Fibroblast of lung (primary cell): ENCODE data around the gene APOE.

Experiments used
- EZH2 ChIP-seq: IDR thresholded peaks from 2 replicates; pipeline ENCODE4 v1.5.1; 2012; ENCODE audit warnings: low read length, control low read depth, mild to moderate bottlenecking; ENCODE audit errors: missing control alignments
- TF ChIP-seq, protein P1 (sequence below), 2 donors: IDR thresholded peaks in 1 of 2; conservative IDR thresholded peaks in 1 of 2; 1 replicate in 1 of 2; 2 replicates in 1 of 2; pipeline ENCODE4 v1.5.1; 2011 to 2012; ENCODE audit warnings: low read length in 2 of 2, control low read depth in 1 of 2, inconsistent platforms in 1 of 2, low read depth in 1 of 2, mild to moderate bottlenecking in 1 of 2

DNA sequence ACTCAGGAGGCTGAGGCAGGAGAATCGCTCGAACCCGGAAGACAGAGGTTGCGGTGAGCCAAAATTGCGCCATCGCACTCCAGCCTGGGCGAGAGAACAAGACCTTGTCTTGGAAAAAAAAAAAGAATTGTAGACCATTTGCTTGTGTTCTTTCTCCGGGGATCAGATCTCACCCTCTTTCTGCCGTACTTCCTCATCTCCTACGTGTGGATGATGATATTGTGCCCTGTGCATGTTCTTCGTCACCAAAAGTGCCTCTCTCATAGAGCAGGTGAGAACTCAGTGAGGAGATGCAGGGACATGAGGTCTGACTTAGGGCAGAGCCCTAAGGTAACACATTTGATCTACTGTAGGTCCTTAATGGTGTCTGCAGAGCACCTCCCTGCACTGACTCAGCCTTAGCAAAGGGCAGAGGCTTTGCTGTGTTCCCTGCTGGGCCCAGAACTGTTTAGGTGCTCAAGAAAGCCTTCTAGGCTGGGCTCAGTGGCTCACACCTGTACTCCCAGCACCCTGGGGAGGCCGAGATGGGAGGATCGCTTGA lies 41.5 kb downstream of the APOE start:
- TF ChIP-seq, protein P1, sequence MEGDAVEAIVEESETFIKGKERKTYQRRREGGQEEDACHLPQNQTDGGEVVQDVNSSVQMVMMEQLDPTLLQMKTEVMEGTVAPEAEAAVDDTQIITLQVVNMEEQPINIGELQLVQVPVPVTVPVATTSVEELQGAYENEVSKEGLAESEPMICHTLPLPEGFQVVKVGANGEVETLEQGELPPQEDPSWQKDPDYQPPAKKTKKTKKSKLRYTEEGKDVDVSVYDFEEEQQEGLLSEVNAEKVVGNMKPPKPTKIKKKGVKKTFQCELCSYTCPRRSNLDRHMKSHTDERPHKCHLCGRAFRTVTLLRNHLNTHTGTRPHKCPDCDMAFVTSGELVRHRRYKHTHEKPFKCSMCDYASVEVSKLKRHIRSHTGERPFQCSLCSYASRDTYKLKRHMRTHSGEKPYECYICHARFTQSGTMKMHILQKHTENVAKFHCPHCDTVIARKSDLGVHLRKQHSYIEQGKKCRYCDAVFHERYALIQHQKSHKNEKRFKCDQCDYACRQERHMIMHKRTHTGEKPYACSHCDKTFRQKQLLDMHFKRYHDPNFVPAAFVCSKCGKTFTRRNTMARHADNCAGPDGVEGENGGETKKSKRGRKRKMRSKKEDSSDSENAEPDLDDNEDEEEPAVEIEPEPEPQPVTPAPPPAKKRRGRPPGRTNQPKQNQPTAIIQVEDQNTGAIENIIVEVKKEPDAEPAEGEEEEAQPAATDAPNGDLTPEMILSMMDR (conservative IDR thresholded peaks at IDR 0.05 in 1 of 2, IDR thresholded peaks at IDR 0.05 in 1 of 2; ENCODE audit: low read depth in 1 of 2, low read length in 2 of 2): no peak
- TF ChIP-seq EZH2: no peak
